Esophagus muscularis mucosa (tissue), 4 donors: ENCODE data around the gene ITGA2. TPM values are rescaled to one million over a fixed set of nuclear protein-coding genes. Genes with fewer than 3 reads are reported as not detected.

Experiments used
- DNase-seq: peaks from one replicate; pipeline ENCODE4 v3.0.0-alpha.2; 2017; ENCODE audit errors: extremely low spot score
- H3K27ac ChIP-seq, 4 donors: fragments of 200-600 bp; sonication (generic); replicated peaks in 1 of 4; 1 replicate in 3 of 4; 2 replicates in 1 of 4; pipeline ENCODE4 v1.5.1; 2016 to 2019; ENCODE audit warnings: mild to moderate bottlenecking in 1 of 4
- H3K27me3 ChIP-seq, 4 donors: fragments of 200-600 bp; sonication (generic); one replicate each; pipeline versions ENCODE4 v1.5.1 to v1.6.0; 2016 to 2019
- H3K36me3 ChIP-seq, 4 donors: fragments of 200-600 bp; sonication (generic); one replicate each; pipeline ENCODE4 v1.5.1; 2016 to 2019
- H3K4me1 ChIP-seq, 4 donors: fragments of 200-600 bp; sonication (generic); one replicate each; pipeline ENCODE4 v1.5.1; 2016 to 2019
- H3K4me3 ChIP-seq, 4 donors: fragments of 200-600 bp; sonication (generic); 1 replicate in 2 of 4; 2 replicates in 2 of 4; pipeline ENCODE4 v1.5.1; 2016 to 2019; ENCODE audit warnings: mild to moderate bottlenecking in 4 of 4, moderate library complexity in 1 of 4
- H3K9me3 ChIP-seq, 4 donors: fragments of 200-600 bp; sonication (generic); 1 replicate in 3 of 4; 2 replicates in 1 of 4; pipeline ENCODE4 v1.5.1; 2016 to 2019
- CTCF ChIP-seq, 3 experiments: fragments of 200-600 bp in 2 of 3; fragments of 450-650 bp in 1 of 3; sonication (generic) in 2 of 3; IDR thresholded peaks; one replicate each; pipeline ENCODE4 v1.5.1; 2017 to 2019; ENCODE audit warnings: antibody characterized with exemption in 3 of 3, mild to moderate bottlenecking in 2 of 3, moderate library complexity in 1 of 3
- EP300 ChIP-seq: sonication (generic); formaldehyde crosslinking; IDR thresholded peaks from one replicate; pipeline ENCODE4 v1.6.1; 2017; ENCODE audit warnings: antibody characterized with exemption
- POLR2A ChIP-seq: fragments of 450-650 bp; IDR thresholded peaks from one replicate; pipeline ENCODE4 v1.6.1; 2017; ENCODE audit warnings: antibody characterized with exemption, moderate library complexity, mild to moderate bottlenecking, low read depth
- POLR2AphosphoS5 ChIP-seq, 2 donors: sonication (generic); formaldehyde crosslinking; IDR thresholded peaks; one replicate each; pipeline ENCODE4 v1.6.1; 2017; ENCODE audit warnings: antibody characterized with exemption in 2 of 2
- WGBS: methylation state at CpG from one replicate; pipeline ENCODE4 v1.1.5; 2018; 5-methylcytosine and 5-hydroxymethylcytosine counted together
- intact Hi-C: fragments of 100-400 bp; cut with DNase I; formaldehyde crosslinking; loops from one replicate; pipeline ENCODE4 v1.15.1; 2023
- total RNA-seq, 4 donors: library from RNA; depleted of rRNA; stranded (reverse); fragments of >200 nt; gene quantifications; one replicate each; pipeline versions ENCODE4 v1.1.0 to v1.2.1, GENCODE V29; 2016

ITGA2 gene
- total RNA-seq, 4 donors from 2014 or later = 5.0 to 9.6 (median 7.8) TPM

GRCh38 chr5:53045263-53045662 lies 56.1 kb downstream of the ITGA2 start:
- Histone ChIP-seq H3K36me3 (peaks cover 0 to 4% (median 0%) of the 10 kb centered on the region in 4 donors), H3K9me3 (no peaks in the 10 kb centered on the region), H3K27ac (no peak overlapping the region), H3K4me3 (no peak overlapping the region), H3K4me1 (no peaks in the 10 kb centered on the region), H3K27me3 (no peaks in the 10 kb centered on the region)
- intact Hi-C loops = no loop called here
- no peak for DNase-seq
- no peak for TF ChIP-seq EP300
- no peak for TF ChIP-seq CTCF (IDR thresholded peaks at IDR 0.05)
- TF ChIP-seq POLR2AphosphoS5 (IDR thresholded peaks at IDR 0.05) = no peak
- no peak for TF ChIP-seq POLR2A

- intact Hi-C loops = no loop called here
- peaks cover 0 to 14% (median 0%) of the 10 kb centered on the region in 4 donors for H3K36me3 ChIP-seq
- no peak overlapping the region for H3K4me3 ChIP-seq
- TF ChIP-seq CTCF (IDR thresholded peaks at IDR 0.05) = no peak
- no peak for TF ChIP-seq POLR2A
- no peak for TF ChIP-seq POLR2AphosphoS5 (IDR thresholded peaks at IDR 0.05)
- TF ChIP-seq EP300 = no peak
- no peaks in the 10 kb centered on the region for H3K4me1 ChIP-seq
- 98% methylated on average over 2 of the region's 2 CpGs for WGBS
- H3K9me3 ChIP-seq = no peaks in the 10 kb centered on the region
- H3K27me3 ChIP-seq = no peaks in the 10 kb centered on the region
- H3K27ac ChIP-seq = no peak overlapping the region
- no peak for DNase-seq
These were observed 59.1 kb downstream of the ITGA2 start for GRCh38 chr5:53048248-53048647.

DNA sequence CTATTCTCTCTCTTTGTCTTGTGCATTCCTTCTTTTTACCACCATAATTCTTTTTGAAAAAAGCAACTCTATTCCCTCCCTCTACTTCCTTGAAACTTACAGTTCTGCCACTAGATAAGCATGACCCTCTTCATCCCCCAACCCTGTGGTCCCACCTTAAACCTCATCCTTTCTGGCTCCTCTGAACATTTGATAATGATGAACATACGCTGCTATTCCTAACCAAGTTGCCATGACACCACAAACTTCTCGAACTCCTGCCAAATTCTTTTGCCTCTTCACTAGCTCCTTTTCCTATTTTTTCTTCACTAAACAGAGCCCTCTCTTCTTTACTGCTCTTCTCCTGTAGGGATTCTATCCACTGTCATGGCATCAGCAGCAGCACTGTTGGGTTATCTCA lies 63.3 kb downstream of the ITGA2 start:
- intact Hi-C loops = no loop called here
- no peak for DNase-seq
- H3K27ac ChIP-seq = no peak overlapping the region
- WGBS = 78% methylated on average over 2 of the region's 2 CpGs
- TF ChIP-seq EP300 = no peak
- no peak for TF ChIP-seq POLR2A
- TF ChIP-seq CTCF (IDR thresholded peaks at IDR 0.05) = no peak
- TF ChIP-seq POLR2AphosphoS5 (IDR thresholded peaks at IDR 0.05) = no peak
- peaks cover 0 to 17% (median 0%) of the 10 kb centered on the region in 4 donors for H3K36me3 ChIP-seq
- no peaks in the 10 kb centered on the region for H3K27me3 ChIP-seq
- H3K4me3 ChIP-seq = no peak overlapping the region
- H3K4me1 ChIP-seq = no peaks in the 10 kb centered on the region
- no peaks in the 10 kb centered on the region for H3K9me3 ChIP-seq

- Histone ChIP-seq H3K9me3 (no peaks in the 10 kb centered on the region), H3K27me3 (no peaks in the 10 kb centered on the region), H3K36me3 (peaks cover 0 to 19% (median 3%) of the 10 kb centered on the region in 4 donors), H3K4me3 (no peak overlapping the region), H3K4me1 (no peaks in the 10 kb centered on the region), H3K27ac (no peak overlapping the region)
- TF ChIP-seq CTCF (IDR thresholded peaks at IDR 0.05) (no peak), EP300 (no peak), POLR2A (no peak), POLR2AphosphoS5 (IDR thresholded peaks at IDR 0.05) (no peak)
- intact Hi-C loops = no loop called here
- no peak for DNase-seq
- 90% methylated on average over 4 of the region's 4 CpGs for WGBS
These were observed 64.2 kb downstream of the ITGA2 start for GRCh38 chr5:53053364-53053763.

DNA sequence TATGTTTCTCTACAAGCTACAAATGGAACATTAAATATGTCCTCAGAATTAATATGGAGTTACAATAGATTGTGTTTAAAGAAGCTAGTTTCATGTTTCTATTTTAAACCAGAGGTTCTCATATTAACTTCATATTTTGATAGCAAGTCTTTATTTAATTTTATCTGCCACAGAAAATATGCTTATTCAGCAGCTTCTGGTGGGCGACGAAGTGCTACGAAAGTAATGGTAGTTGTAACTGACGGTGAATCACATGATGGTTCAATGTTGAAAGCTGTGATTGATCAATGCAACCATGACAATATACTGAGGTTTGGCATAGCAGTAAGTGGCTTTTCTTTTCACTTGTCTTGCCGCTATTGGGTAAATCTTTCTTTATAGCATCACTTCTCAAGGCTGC lies 66.2 kb downstream of the ITGA2 start:
- Histone ChIP-seq H3K9me3 (no peaks in the 10 kb centered on the region), H3K4me3 (no peak overlapping the region), H3K27ac (no peak overlapping the region), H3K36me3 (peaks cover 0 to 39% (median 9%) of the 10 kb centered on the region in 4 donors), H3K27me3 (no peaks in the 10 kb centered on the region), H3K4me1 (no peaks in the 10 kb centered on the region)
- DNase-seq = no peak
- intact Hi-C loops = no loop called here
- TF ChIP-seq CTCF (IDR thresholded peaks at IDR 0.05) = no peak
- no peak for TF ChIP-seq POLR2A
- TF ChIP-seq POLR2AphosphoS5 (IDR thresholded peaks at IDR 0.05) = no peak
- no peak for TF ChIP-seq EP300
- WGBS = 81% methylated on average over 5 of the region's 5 CpGs
